Spleen (tissue), 11 donors: ENCODE measurements around the gene EXOC4. TPM values are rescaled to one million over a fixed set of nuclear protein-coding genes. Genes with fewer than 3 reads are reported as not detected.

ENCODE experiments used
- DNase-seq: peaks from one replicate; pipeline ENCODE4 v3.0.0-alpha.2; 2020
- H3K27ac ChIP-seq, 8 donors: fragments of 200-600 bp; sonication (generic) in 7 of 8; 1 replicate in 4 of 8; 2 replicates in 4 of 8; pipeline versions ENCODE4 v1.5.0 to v1.8.0; 2016 to 2021; ENCODE audit warnings: inconsistent platforms in 4 of 8, mild to moderate bottlenecking in 4 of 8, moderate library complexity in 1 of 8
- H3K27me3 ChIP-seq, 7 donors: fragments of 200-600 bp; sonication (generic) in 6 of 7; replicated peaks in 1 of 7; 1 replicate in 4 of 7; 2 replicates in 3 of 7; pipeline versions ENCODE4 v1.5.0 to v1.8.0; 2016 to 2021; ENCODE audit warnings: inconsistent platforms in 3 of 7, mild to moderate bottlenecking in 1 of 7
- H3K36me3 ChIP-seq, 6 donors: fragments of 200-600 bp; sonication (generic) in 5 of 6; 1 replicate in 4 of 6; 2 replicates in 2 of 6; pipeline versions ENCODE4 v1.5.0 to v1.8.0; 2016 to 2021; ENCODE audit warnings: inconsistent platforms in 2 of 6
- H3K4me1 ChIP-seq, 6 donors: fragments of 200-600 bp; sonication (generic) in 5 of 6; 1 replicate in 3 of 6; 2 replicates in 3 of 6; pipeline versions ENCODE4 v1.5.0 to v1.8.0; 2016 to 2021; ENCODE audit warnings: inconsistent platforms in 3 of 6
- H3K4me3 ChIP-seq, 8 donors: fragments of 200-600 bp; sonication (generic) in 7 of 8; 1 replicate in 4 of 8; 2 replicates in 4 of 8; pipeline versions ENCODE4 v1.5.0 to v1.8.0; 2016 to 2021; ENCODE audit warnings: inconsistent platforms in 4 of 8, mild to moderate bottlenecking in 4 of 8, moderate library complexity in 2 of 8
- H3K9me3 ChIP-seq, 8 donors: fragments of 200-600 bp; sonication (generic) in 7 of 8; 1 replicate in 4 of 8; 2 replicates in 4 of 8; pipeline versions ENCODE4 v1.5.0 to v1.8.0; 2016 to 2021; ENCODE audit warnings: inconsistent platforms in 4 of 8
- CTCF ChIP-seq, 11 experiments: fragments of 200-600 bp in 7 of 11; fragments of 450-650 bp in 4 of 11; sonication (generic) in 4 of 11; IDR thresholded peaks in 8 of 11; conservative IDR thresholded peaks in 3 of 11; 1 replicate in 7 of 11; 2 replicates in 4 of 11; pipeline versions ENCODE4 v1.4.0 to v1.8.0; 2016 to 2021; ENCODE audit warnings: antibody characterized with exemption in 11 of 11, inconsistent platforms in 4 of 11, mild to moderate bottlenecking in 1 of 11
- POLR2A ChIP-seq, 3 donors: fragments of 450-650 bp; IDR thresholded peaks; one replicate each; pipeline ENCODE4 v1.5.1; 2017; ENCODE audit warnings: antibody characterized with exemption in 3 of 3, mild to moderate bottlenecking in 1 of 3
- POLR2AphosphoS5 ChIP-seq, 3 donors: sonication (generic); formaldehyde crosslinking; IDR thresholded peaks; one replicate each; pipeline ENCODE4 v1.5.1; 2017; ENCODE audit warnings: antibody characterized with exemption in 3 of 3
- WGBS, 5 donors: extraction: QIAGEN DNeasy Blood & Tissue Kit in 3 of 5; methylation state at CpG; one replicate each; pipeline versions ENCODE4 v1.1.5 to v1.1.7; 2013 to 2018; 5-methylcytosine and 5-hydroxymethylcytosine counted together
- intact Hi-C: fragments of 100-400 bp; cut with DNase I; formaldehyde crosslinking; loops from one replicate; pipeline ENCODE4 v1.15.0; 2023; ENCODE audit warnings: low total_unique reads
- polyA plus RNA-seq, 3 donors: library from polyadenylated mRNA; stranded (reverse); fragments of 200-250 nt; gene quantifications; one replicate each; pipeline ENCODE4 v1.2.1, GENCODE V29; 2013
- total RNA-seq, 7 donors: library from RNA; depleted of rRNA in 3 of 7; stranded (reverse); fragments of >200 nt in 3 of 7; fragmentation: NEBNext Ultra II Directional in 4 of 7; extraction: Animal tissue kit (Norgen Biotek cat#: 25700) in 4 of 7; gene quantifications; one replicate each; pipeline versions ENCODE4 v1.1.0 to v1.2.1, GENCODE V29; 2016 to 2021
- donor health status: healthy with polysubstance abuse.
- donor health status: DM: no; HTN: no; CAD: no; lungs with moderate emphysema.
- donor health status: DM: no; HTN: no; CAD: no.
- donor health status: Bipolar disorder and iron deficiency.
- donor health status: healthy.
- donor health status: DM: no; HTN: no; CAD: no.
- donor health status: DM: yes; HTN: yes; CAD: no.

Gene EXOC4
- total and polyA plus RNA-seq, 10 donors: 14.1 to 138 (median 102) TPM

GRCh38 chr7:134021836-134022235 lies 769.0 kb downstream of the EXOC4 start:
- no peak overlapping the region for H3K27ac ChIP-seq
- intact Hi-C loops: no loop called here
- 96 to 100% (median 98%) methylated on average over 1 of the region's 1 CpG for WGBS, 5 donors
- H3K27me3 ChIP-seq: no peaks in the 10 kb centered on the region
- no peaks in the 10 kb centered on the region for H3K9me3 ChIP-seq
- H3K4me1 ChIP-seq: no peaks in the 10 kb centered on the region
- H3K4me3 ChIP-seq: no peak overlapping the region
- no peak for TF ChIP-seq CTCF (IDR thresholded peaks at IDR 0.05 in 8 of 11, conservative IDR thresholded peaks at IDR 0.05 in 3 of 11)
- no peak for TF ChIP-seq POLR2A (IDR thresholded peaks at IDR 0.05)
- no peak for TF ChIP-seq POLR2AphosphoS5 (IDR thresholded peaks at IDR 0.05)
- H3K36me3 ChIP-seq: peaks cover 0 to 9% (median 0%) of the 10 kb centered on the region in 6 donors
- DNase-seq: no peak

- H3K4me3 ChIP-seq: no peak overlapping the region
- H3K36me3 ChIP-seq: peaks cover 0 to 9% (median 0%) of the 10 kb centered on the region in 6 donors
- no peak overlapping the region for H3K27ac ChIP-seq
- H3K9me3 ChIP-seq: no peaks in the 10 kb centered on the region
- TF ChIP-seq CTCF (IDR thresholded peaks at IDR 0.05 in 8 of 11, conservative IDR thresholded peaks at IDR 0.05 in 3 of 11) (no peak), POLR2AphosphoS5 (IDR thresholded peaks at IDR 0.05) (no peak), POLR2A (IDR thresholded peaks at IDR 0.05) (no peak)
- 90 to 98% (median 95%) methylated on average over 1 of the region's 1 CpG for WGBS, 5 donors
- H3K4me1 ChIP-seq: no peaks in the 10 kb centered on the region
- intact Hi-C loops: no loop called here
- DNase-seq: no peak
- H3K27me3 ChIP-seq: no peaks in the 10 kb centered on the region
Observed at GRCh38 chr7:134022286-134022911, 769.5 kb downstream of the EXOC4 start.

- Histone ChIP-seq H3K36me3 (peaks cover 0 to 3% (median 0%) of the 10 kb centered on the region in 6 donors), H3K9me3 (no peaks in the 10 kb centered on the region), H3K27ac (no peak overlapping the region), H3K4me3 (no peak overlapping the region), H3K27me3 (no peaks in the 10 kb centered on the region), H3K4me1 (no peaks in the 10 kb centered on the region)
- intact Hi-C loops: no loop called here
- TF ChIP-seq POLR2A (IDR thresholded peaks at IDR 0.05): no peak
- no peak for TF ChIP-seq POLR2AphosphoS5 (IDR thresholded peaks at IDR 0.05)
- TF ChIP-seq CTCF (IDR thresholded peaks at IDR 0.05 in 8 of 11, conservative IDR thresholded peaks at IDR 0.05 in 3 of 11): no peak
- DNase-seq: no peak
- 83 to 100% (median 94%) methylated on average over 1 to 2 of the region's 2 CpGs for WGBS, 5 donors
Observed at GRCh38 chr7:134024739-134025138, 771.9 kb downstream of the EXOC4 start.

GRCh38 chr7:134028853-134029252 lies 776.0 kb downstream of the EXOC4 start:
- no peak for DNase-seq
- H3K36me3 ChIP-seq: peaks cover 0 to 3% (median 0%) of the 10 kb centered on the region in 6 donors
- no peak overlapping the region for H3K27ac ChIP-seq
- no peak overlapping the region for H3K4me3 ChIP-seq
- H3K27me3 ChIP-seq: no peaks in the 10 kb centered on the region
- TF ChIP-seq POLR2AphosphoS5 (IDR thresholded peaks at IDR 0.05) (no peak), POLR2A (IDR thresholded peaks at IDR 0.05) (no peak), CTCF (IDR thresholded peaks at IDR 0.05 in 8 of 11, conservative IDR thresholded peaks at IDR 0.05 in 3 of 11) (no peak)
- no peaks in the 10 kb centered on the region for H3K9me3 ChIP-seq
- H3K4me1 ChIP-seq: peaks cover 0 to 3% (median 0%) of the 10 kb centered on the region in 6 donors
- WGBS, 5 donors: 89 to 98% (median 94%) methylated on average over 4 of the region's 4 CpGs
- intact Hi-C loops: no loop called here
